OCI-LY7 (cell line): Measurements from ENCODE around the gene CALHM5.

Source experiments
- EZH2phosphoT487 ChIP-seq: fragments of 200-600 bp; sonication (generic); IDR thresholded peaks from 2 replicates; pipeline ENCODE4 v1.6.1; 2018; ENCODE audit warnings: low read depth, borderline replicate concordance, mild to moderate bottlenecking, mixed run types, antibody characterized with exemption, low read length, moderate library complexity, mixed read lengths
- TF ChIP-seq, protein P1 (sequence below): fragments of 200-600 bp; sonication (generic); conservative IDR thresholded peaks from 2 replicates; pipeline ENCODE4 v1.5.1; 2014; ENCODE audit warnings: mild to moderate bottlenecking, antibody characterized with exemption, low read length, moderate library complexity, mixed read lengths

DNA sequence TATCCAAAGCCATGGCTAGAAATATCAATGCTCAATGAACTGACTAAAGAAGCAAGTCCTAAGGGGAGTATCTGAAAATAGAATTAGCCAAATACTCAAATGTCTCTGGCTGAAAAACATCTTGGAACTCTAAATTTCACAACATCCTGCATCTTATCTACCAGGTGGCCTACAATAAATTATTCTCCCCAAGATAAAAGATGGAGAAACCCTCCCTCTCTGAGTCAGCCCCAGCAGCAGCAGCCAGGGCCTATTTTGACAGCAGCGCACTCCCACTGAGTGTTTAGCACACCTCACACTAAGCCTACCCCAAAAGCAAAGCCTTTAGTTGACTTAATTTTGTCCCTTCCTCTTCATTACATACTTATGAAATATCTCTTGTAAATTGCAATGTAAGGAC, 44.3 kb upstream of the CALHM5 start:
- TF ChIP-seq, protein P1, sequence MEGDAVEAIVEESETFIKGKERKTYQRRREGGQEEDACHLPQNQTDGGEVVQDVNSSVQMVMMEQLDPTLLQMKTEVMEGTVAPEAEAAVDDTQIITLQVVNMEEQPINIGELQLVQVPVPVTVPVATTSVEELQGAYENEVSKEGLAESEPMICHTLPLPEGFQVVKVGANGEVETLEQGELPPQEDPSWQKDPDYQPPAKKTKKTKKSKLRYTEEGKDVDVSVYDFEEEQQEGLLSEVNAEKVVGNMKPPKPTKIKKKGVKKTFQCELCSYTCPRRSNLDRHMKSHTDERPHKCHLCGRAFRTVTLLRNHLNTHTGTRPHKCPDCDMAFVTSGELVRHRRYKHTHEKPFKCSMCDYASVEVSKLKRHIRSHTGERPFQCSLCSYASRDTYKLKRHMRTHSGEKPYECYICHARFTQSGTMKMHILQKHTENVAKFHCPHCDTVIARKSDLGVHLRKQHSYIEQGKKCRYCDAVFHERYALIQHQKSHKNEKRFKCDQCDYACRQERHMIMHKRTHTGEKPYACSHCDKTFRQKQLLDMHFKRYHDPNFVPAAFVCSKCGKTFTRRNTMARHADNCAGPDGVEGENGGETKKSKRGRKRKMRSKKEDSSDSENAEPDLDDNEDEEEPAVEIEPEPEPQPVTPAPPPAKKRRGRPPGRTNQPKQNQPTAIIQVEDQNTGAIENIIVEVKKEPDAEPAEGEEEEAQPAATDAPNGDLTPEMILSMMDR, result no peak
- no peak for TF ChIP-seq EZH2phosphoT487
